Muscle of leg (tissue), 11 donors: Measurements from ENCODE around the gene TCEAL3. TPM values are rescaled to one million over a fixed set of nuclear protein-coding genes. Genes with fewer than 3 reads are reported as not detected.
"Not testable (repeated sequence)": the region's sequence is repeated elsewhere in the genome, so short reads cannot be mapped to it uniquely, and the experiment has no call there.

Experiments
- DNase-seq: peaks from one replicate; pipeline ENCODE4 v3.0.0; 2013
- H3K27ac ChIP-seq: one replicate; pipeline ENCODE4 v1.5.1; 2013; ENCODE audit warnings: mild to moderate bottlenecking, low read length, control low read depth
- H3K27me3 ChIP-seq: one replicate; pipeline ENCODE4 v1.6.1; 2013; ENCODE audit warnings: low read length; ENCODE audit not compliant: control insufficient read depth, insufficient read depth
- H3K36me3 ChIP-seq: one replicate; pipeline ENCODE4 v1.6.1; 2013; ENCODE audit warnings: low read length; ENCODE audit not compliant: control insufficient read depth, insufficient read depth
- H3K4me1 ChIP-seq: one replicate; pipeline ENCODE4 v1.6.1; 2013; ENCODE audit warnings: low read length; ENCODE audit not compliant: control insufficient read depth, insufficient read depth
- H3K4me3 ChIP-seq: one replicate; pipeline ENCODE4 v1.5.1; 2013; ENCODE audit warnings: low read length, control low read depth
- H3K9me3 ChIP-seq: replicated peaks from 2 replicates; pipeline ENCODE4 v1.6.1; 2013; ENCODE audit warnings: low read depth, low read length; ENCODE audit not compliant: control insufficient read depth
- WGBS: methylation state at CpG from one replicate; pipeline ENCODE4 v1.1.5; 2013; ENCODE audit warnings: missing lambda C conversion rate; ENCODE audit not compliant: insufficient coverage; 5-methylcytosine and 5-hydroxymethylcytosine counted together
- polyA plus RNA-seq, 8 donors: library from polyadenylated mRNA; unstranded; fragments of 120-200 nt; gene quantifications; one replicate each; pipeline versions ENCODE4 v1.2.1 to v1.2.3, GENCODE V29; 2013; ENCODE audit warnings: inconsistent platforms in 1 of 8, low replicate concordance in 1 of 8; ENCODE audit not compliant: insufficient read length in 8 of 8, insufficient read depth in 1 of 8
- total RNA-seq: library from RNA; stranded (reverse); fragments of 120-200 nt; gene quantifications from one replicate; pipeline ENCODE4 v1.2.4, GENCODE V29; 2013

The TCEAL3 gene
- total and polyA plus RNA-seq, 9 donors = 6.3 to 17.9 (median 11.9) TPM

DNA sequence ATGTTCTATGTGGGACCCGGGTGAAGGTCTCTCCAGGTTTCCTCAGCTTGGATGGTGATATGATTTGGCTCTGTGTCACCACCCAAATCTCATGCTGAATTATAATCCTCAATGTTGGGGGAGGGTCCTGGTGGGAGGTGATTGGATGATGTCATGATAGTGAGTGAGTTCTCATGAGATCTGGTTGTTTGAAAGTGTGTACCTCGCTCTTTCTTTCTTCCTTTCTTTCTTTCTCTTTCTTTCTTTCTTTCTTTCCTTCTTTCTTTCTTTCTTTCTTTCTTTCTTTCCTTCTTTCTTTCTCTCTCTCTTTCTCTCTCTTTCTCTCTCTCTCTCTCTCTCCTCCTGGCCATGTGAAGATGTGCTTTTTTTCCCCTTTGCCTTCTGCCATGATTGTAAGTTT lies 51.7 kb downstream of the TCEAL3 start:
- H3K27me3 ChIP-seq = peaks cover 27% of the 10 kb centered on the region
- DNase-seq, H3K27ac ChIP-seq, H3K9me3 ChIP-seq, H3K4me1 ChIP-seq, H3K36me3 ChIP-seq, H3K4me3 ChIP-seq: not testable (repeated sequence)
- WGBS = no CpG with 5 or more reads among the region's 2 CpGs

Other genes with a start within 250 kb of the TCEAL3 start
- 158 TPM for gene BEX3, start 231.4 kb upstream of the TCEAL3 start, total RNA-seq
- 100 to 1,000 TPM; 137 to 212 (median 174) TPM for gene BEX3, start 231.4 kb upstream of the TCEAL3 start, polyA plus RNA-seq
- 0.35 TPM for gene RAB40A, start 88.5 kb upstream of the TCEAL3 start, total RNA-seq
- 1 to 10 TPM in 1 of 8 donors, under 1 TPM in 7; 0.34 to 1.8 (median 0.77) TPM for gene RAB40A, start 88.5 kb upstream of the TCEAL3 start, polyA plus RNA-seq
- 51.2 TPM for gene TCEAL4, start 22.4 kb upstream of the TCEAL3 start, total RNA-seq
- gene TCEAL4, start 22.4 kb upstream of the TCEAL3 start, polyA plus RNA-seq = 100 to 1,000 TPM in 4 of 8 donors, 10 to 100 TPM in 4; 87.3 to 126 (median 98.8) TPM
- gene TCEAL1, start 21.0 kb downstream of the TCEAL3 start, total RNA-seq = 52.1 TPM
- 10 to 100 TPM; 57.3 to 69.2 (median 63.0) TPM for gene TCEAL1, start 21.0 kb downstream of the TCEAL3 start, polyA plus RNA-seq
- gene MORF4L2, start 78.7 kb downstream of the TCEAL3 start, total RNA-seq = 327 TPM
- gene MORF4L2, start 78.7 kb downstream of the TCEAL3 start, polyA plus RNA-seq = 100 to 1,000 TPM; 222 to 301 (median 249) TPM
- 0.18 TPM for gene TMEM31, start 102.9 kb downstream of the TCEAL3 start, total RNA-seq
- under 1 TPM in 7 of 8 donors, not detected in 1; 0.43 to 0.92 (median 0.70) TPM for gene TMEM31, start 102.9 kb downstream of the TCEAL3 start, polyA plus RNA-seq
- 72.8 TPM for gene PLP1, start 168.9 kb downstream of the TCEAL3 start, total RNA-seq
- 100 to 1,000 TPM in 2 of 8 donors, 10 to 100 TPM in 6; 44.2 to 147 (median 75.2) TPM for gene PLP1, start 168.9 kb downstream of the TCEAL3 start, polyA plus RNA-seq
- 20.0 TPM for gene RAB9B, start 224.3 kb downstream of the TCEAL3 start, total RNA-seq
- gene RAB9B, start 224.3 kb downstream of the TCEAL3 start, polyA plus RNA-seq = 10 to 100 TPM; 17.0 to 27.4 (median 22.6) TPM